GM18502 (cell line): ENCODE data around the gene AOPEP.
A peak's percentile ranks its signal among the peaks of the same experiment; 100 is the strongest.

Source experiments
- ATAC-seq: cut with Tn5 transposase; IDR thresholded peaks from one replicate; pipeline ENCODE4 v1.9.1; 2021; ENCODE audit warnings: mild to moderate bottlenecking; ENCODE audit not compliant: unreplicated experiment, poor library complexity

Gene AOPEP

GRCh38 chr9:94726495-94727191 lies at the start of gene AOPEP:
AOPEP (plus strand) TSS chr9:94726699; CDS start chr9:94759784, 33,085 bp downstream.
- ATAC-seq, result peak; percentile 97

GRCh38 chr9:94677929-94678328 lies 48.6 kb upstream of the AOPEP start:
- ATAC-seq, result no peak

- ATAC-seq, result no peak
Observed at GRCh38 chr9:94679587-94679986, 46.9 kb upstream of the AOPEP start.

GRCh38 chr9:94680020-94680419 lies 46.5 kb upstream of the AOPEP start:
- no peak for ATAC-seq

GRCh38 chr9:94680621-94681020 lies 45.9 kb upstream of the AOPEP start:
- ATAC-seq, result no peak

GRCh38 chr9:94681508-94681907 lies 45.0 kb upstream of the AOPEP start:
- ATAC-seq, result no peak

- ATAC-seq, result no peak
Observed at GRCh38 chr9:94685359-94685758, 41.1 kb upstream of the AOPEP start.

- no peak for ATAC-seq
Observed at GRCh38 chr9:94687451-94687850, 39.0 kb upstream of the AOPEP start.

GRCh38 chr9:94690344-94690743 lies 36.2 kb upstream of the AOPEP start:
- ATAC-seq, result no peak

- ATAC-seq, result no peak
Observed at GRCh38 chr9:94692601-94693000, 33.9 kb upstream of the AOPEP start.

GRCh38 chr9:94693485-94694204 lies 32.9 kb upstream of the AOPEP start:
- no peak for ATAC-seq

GRCh38 chr9:94696545-94696944 lies 30.0 kb upstream of the AOPEP start:
- no peak for ATAC-seq

- ATAC-seq, result no peak
Observed at GRCh38 chr9:94697972-94698581, 28.4 kb upstream of the AOPEP start.

- no peak for ATAC-seq
Observed at GRCh38 chr9:94699715-94700373, 26.7 kb upstream of the AOPEP start.

GRCh38 chr9:94700445-94700844 lies 26.1 kb upstream of the AOPEP start:
- ATAC-seq, result no peak

GRCh38 chr9:94703488-94704140 lies 22.9 kb upstream of the AOPEP start:
- no peak for ATAC-seq

GRCh38 chr9:94705162-94705702 lies 21.3 kb upstream of the AOPEP start:
- no peak for ATAC-seq

- ATAC-seq, result no peak
Observed at GRCh38 chr9:94706922-94707321, 19.6 kb upstream of the AOPEP start.

- ATAC-seq, result no peak
Observed at GRCh38 chr9:94713436-94714215, 12.9 kb upstream of the AOPEP start.
